GM18526 (cell line): ENCODE data around the gene IFT43.

Source experiments
- POLR2A ChIP-seq: IDR thresholded peaks from 3 replicates; pipeline ENCODE4 v1.6.1; 2011; ENCODE audit not compliant: insufficient read length; ENCODE audit errors: extremely low read depth

The IFT43 gene

GRCh38 chr14:76080025-76080424, 94.5 kb downstream of the IFT43 start:
- TF ChIP-seq POLR2A = no peak

- TF ChIP-seq POLR2A = no peak
These were observed 94.9 kb downstream of the IFT43 start for GRCh38 chr14:76080471-76080870.

- no peak for TF ChIP-seq POLR2A
These were observed 96.1 kb downstream of the IFT43 start for GRCh38 chr14:76081642-76082041.

GRCh38 chr14:76083796-76084765, 98.5 kb downstream of the IFT43 start:
- no peak for TF ChIP-seq POLR2A

GRCh38 chr14:76085358-76085757, 99.8 kb downstream of the IFT43 start:
- no peak for TF ChIP-seq POLR2A

GRCh38 chr14:76086636-76087035, 101.1 kb downstream of the IFT43 start:
- no peak for TF ChIP-seq POLR2A

- no peak for TF ChIP-seq POLR2A
These were observed 102.8 kb downstream of the IFT43 start for GRCh38 chr14:76088326-76088725.

- TF ChIP-seq POLR2A = no peak
These were observed 103.4 kb downstream of the IFT43 start for GRCh38 chr14:76088771-76089571.

- TF ChIP-seq POLR2A = no peak
These were observed 104.0 kb downstream of the IFT43 start for GRCh38 chr14:76089575-76089974.

- no peak for TF ChIP-seq POLR2A
These were observed 105.2 kb downstream of the IFT43 start for GRCh38 chr14:76090616-76091391.

- no peak for TF ChIP-seq POLR2A
These were observed 107.5 kb downstream of the IFT43 start for GRCh38 chr14:76093077-76093476.

- TF ChIP-seq POLR2A = no peak
These were observed 110.7 kb downstream of the IFT43 start for GRCh38 chr14:76096257-76096656.

GRCh38 chr14:76097547-76097946, 112.0 kb downstream of the IFT43 start:
- no peak for TF ChIP-seq POLR2A

- no peak for TF ChIP-seq POLR2A
These were observed 112.5 kb downstream of the IFT43 start for GRCh38 chr14:76098047-76098446.
